GM19099 (cell line): ENCODE measurements around the gene ASPG.

ENCODE experiments used
- POLR2A ChIP-seq: IDR thresholded peaks from 3 replicates; pipeline ENCODE4 v1.6.1; 2011; ENCODE audit warnings: low read depth; ENCODE audit not compliant: insufficient read length; ENCODE audit errors: extremely low read depth

ASPG gene

GRCh38 chr14:104085032-104085888 is at the start of gene ASPG:
ASPG (plus strand) TSS chr14:104085700; CDS start chr14:104085771, 71 bp downstream.
- TF ChIP-seq POLR2A, result no peak

DNA sequence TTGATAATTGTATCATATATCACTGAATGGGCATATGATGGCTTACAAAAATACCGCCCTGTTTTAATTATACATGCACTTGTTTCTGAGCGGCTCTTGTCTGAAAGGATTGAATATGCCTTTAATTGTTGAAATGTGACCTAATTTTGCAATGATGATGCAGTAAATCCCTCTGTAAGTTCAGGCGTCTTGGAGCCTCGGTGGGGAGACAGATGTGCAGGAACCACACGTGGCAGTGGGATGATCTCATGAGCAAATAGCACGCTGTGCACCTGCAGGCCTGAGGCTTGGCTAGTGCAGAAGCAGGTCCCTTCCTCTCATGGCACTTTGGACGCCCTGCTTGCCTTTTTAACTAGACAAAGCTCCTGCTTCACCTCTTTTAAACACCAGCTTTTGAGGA is 49.3 kb upstream of the ASPG start:
- TF ChIP-seq POLR2A, result no peak

DNA sequence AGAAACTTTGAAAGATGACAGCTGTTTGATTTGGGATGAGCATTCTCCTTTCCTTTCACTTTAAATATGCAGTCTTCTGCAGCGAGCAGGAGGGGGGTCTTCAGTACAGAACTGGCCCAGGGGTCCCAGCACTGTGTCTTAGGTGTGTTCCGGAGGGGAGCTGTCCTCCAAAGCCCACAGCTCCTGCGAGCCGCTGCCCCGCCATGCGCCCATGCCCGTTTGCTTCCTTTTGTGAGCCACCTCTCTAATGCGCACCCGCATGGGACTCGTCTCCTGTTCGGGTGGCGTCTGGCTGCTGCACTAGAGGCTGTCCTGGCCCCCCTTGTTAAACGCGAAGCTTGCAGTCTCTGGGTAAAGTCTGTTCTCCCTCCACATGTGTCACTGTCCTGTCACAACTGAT is 48.4 kb upstream of the ASPG start:
- no peak for TF ChIP-seq POLR2A

- no peak for TF ChIP-seq POLR2A
Observed at GRCh38 chr14:104037903-104038302, 47.6 kb upstream of the ASPG start.

- no peak for TF ChIP-seq POLR2A
Observed at GRCh38 chr14:104039214-104039613, 46.3 kb upstream of the ASPG start.

GRCh38 chr14:104040539-104040938 is 45.0 kb upstream of the ASPG start:
- no peak for TF ChIP-seq POLR2A

GRCh38 chr14:104041430-104042104 is 43.9 kb upstream of the ASPG start:
- TF ChIP-seq POLR2A, result no peak

- TF ChIP-seq POLR2A, result no peak
Observed at GRCh38 chr14:104044016-104044415, 41.5 kb upstream of the ASPG start.

GRCh38 chr14:104047761-104048160 is 37.7 kb upstream of the ASPG start:
- no peak for TF ChIP-seq POLR2A

GRCh38 chr14:104048758-104049507 is 36.6 kb upstream of the ASPG start:
- TF ChIP-seq POLR2A, result no peak

DNA sequence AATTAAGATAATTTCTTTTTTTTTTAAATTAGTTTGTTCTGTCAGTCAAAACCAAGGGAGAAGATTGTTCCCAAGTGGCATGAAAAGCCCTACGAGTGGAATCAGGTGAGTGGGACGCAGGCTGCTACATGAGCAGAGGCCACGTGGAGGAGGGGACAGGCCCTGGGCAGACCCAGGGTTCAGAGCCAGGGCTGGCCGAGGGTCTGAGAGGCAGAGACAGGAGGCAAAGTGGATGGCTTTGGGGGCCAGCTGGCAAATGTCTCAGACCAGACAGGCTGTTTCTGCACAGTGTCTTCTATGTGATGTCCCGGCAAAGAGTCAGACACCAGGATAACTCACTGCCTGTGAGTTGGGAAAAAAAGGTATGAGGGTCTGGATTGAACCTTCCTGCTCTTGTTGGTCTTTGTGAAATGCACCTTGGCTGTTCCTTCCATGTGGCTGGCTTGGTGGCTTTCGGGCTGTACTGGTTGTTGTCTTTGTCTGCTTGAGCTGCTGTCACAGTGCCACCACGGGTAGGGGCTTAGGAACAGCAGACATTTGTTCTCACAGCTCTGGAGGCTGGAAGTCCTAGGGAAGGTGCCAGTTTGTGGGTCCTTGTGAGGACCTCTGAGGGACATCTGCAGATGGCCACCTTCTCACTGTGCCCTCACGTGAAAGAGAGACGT is 35.8 kb upstream of the ASPG start:
- no peak for TF ChIP-seq POLR2A

GRCh38 chr14:104051092-104051813 is 34.2 kb upstream of the ASPG start:
- TF ChIP-seq POLR2A, result no peak

DNA sequence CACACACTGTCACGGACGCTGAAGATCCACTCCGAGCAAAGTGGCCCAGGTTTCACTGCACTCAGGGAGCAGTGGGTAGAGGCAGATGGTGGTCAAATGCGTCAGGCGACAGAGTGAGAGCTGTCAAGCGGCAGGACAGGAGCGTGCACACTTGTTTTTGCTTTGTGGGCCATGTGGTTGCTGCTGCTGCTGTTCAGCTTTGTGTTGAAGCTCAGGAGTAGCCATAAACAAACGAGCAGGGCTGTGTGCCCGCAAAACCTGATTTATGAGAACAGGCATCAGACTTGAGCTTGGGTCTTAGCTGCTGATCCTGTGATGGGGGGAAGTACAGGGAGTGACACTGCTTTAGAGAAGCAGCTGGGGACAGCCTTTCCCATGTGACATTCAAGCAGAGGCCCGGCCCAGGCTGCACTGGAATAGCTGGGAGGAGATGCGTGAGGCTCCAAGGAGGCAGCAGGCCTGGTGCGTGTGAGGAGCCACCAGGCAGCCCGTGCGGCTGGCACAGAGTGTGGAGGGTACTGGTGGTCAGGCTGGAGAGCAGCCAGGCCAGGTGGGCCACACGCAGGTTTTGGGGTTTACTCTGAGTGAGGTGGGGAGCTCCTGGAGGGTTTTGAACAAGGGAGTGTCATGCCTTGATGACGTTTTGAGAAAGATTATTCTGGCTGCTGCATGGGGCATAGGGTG is 31.1 kb upstream of the ASPG start:
- TF ChIP-seq POLR2A, result no peak

GRCh38 chr14:104062281-104062680 is 23.2 kb upstream of the ASPG start:
- TF ChIP-seq POLR2A, result no peak
